HEK293 (cell line): ENCODE data around the gene MAD2L2.
A peak's percentile ranks its signal among the peaks of the same experiment; 100 is the strongest.

Experiments
- CTCF ChIA-PET: fragments of 350-600 bp; formaldehyde crosslinking; extraction: SDS; loops from one replicate; lab custom pipeline; 2021; ENCODE audit warnings: antibody characterized with exemption; lab: Yijun Ruan, JAX
- POLR2A ChIA-PET: fragments of 300-600 bp; formaldehyde crosslinking; extraction: SDS; loops from one replicate; lab custom pipeline; 2020; ENCODE audit warnings: antibody characterized with exemption, inconsistent platforms; lab: Yijun Ruan, JAX
- H3K27ac ChIP-seq: fragments of 200-500 bp; sonication (Bioruptor generic); 2 replicates; pipeline ENCODE4 v1.5.1; 2014; ENCODE audit warnings: low read depth, low read length, control low read depth, inconsistent platforms; ENCODE audit errors: extremely low read depth
- H3K36me3 ChIP-seq, 2 experiments: fragments of 200-500 bp in 1 of 2; sonication (Bioruptor generic) in 1 of 2; 1 replicate in 1 of 2; 2 replicates in 1 of 2; pipeline ENCODE4 v1.5.1; 2014 to 2017; ENCODE audit warnings: inconsistent platforms in 2 of 2, low read length in 2 of 2; ENCODE audit not compliant: control insufficient read depth in 2 of 2, insufficient read depth in 1 of 2
- H3K4me1 ChIP-seq: fragments of 200-500 bp; sonication (Bioruptor generic); 2 replicates; pipeline ENCODE4 v1.5.1; 2014; ENCODE audit warnings: mild to moderate bottlenecking, low read length, inconsistent platforms; ENCODE audit not compliant: control insufficient read depth, insufficient read depth
- H3K4me3 ChIP-seq: 2 replicates; pipeline ENCODE4 v1.5.1; 2011; ENCODE audit warnings: low read depth, mild to moderate bottlenecking, control low read depth, low read length, moderate library complexity
- H3K9me3 ChIP-seq: fragments of 200-500 bp; sonication (Bioruptor generic); 2 replicates; pipeline ENCODE4 v1.5.1; 2014; ENCODE audit warnings: low read depth, low read length, inconsistent platforms; ENCODE audit not compliant: control insufficient read depth, insufficient read depth
- BCL11A ChIP-seq: fragments of 450-650 bp; formaldehyde crosslinking; IDR thresholded peaks from 2 replicates; pipeline ENCODE4 v1.5.1; 2016; ENCODE audit warnings: low read depth, missing biosample characterization, missing genetic modification characterization
- EGR2 ChIP-seq: fragments of 450-650 bp; formaldehyde crosslinking; IDR thresholded peaks from 2 replicates; pipeline ENCODE4 v1.5.1; 2016; ENCODE audit warnings: low read depth, missing biosample characterization, missing genetic modification characterization
- GLIS2 ChIP-seq: fragments of 450-650 bp; formaldehyde crosslinking; IDR thresholded peaks from 2 replicates; pipeline ENCODE4 v1.5.1; 2016; ENCODE audit warnings: missing biosample characterization, missing genetic modification characterization
- KLF1 ChIP-seq: fragments of 450-650 bp; formaldehyde crosslinking; IDR thresholded peaks from 2 replicates; pipeline ENCODE4 v1.5.1; 2016; ENCODE audit warnings: missing biosample characterization, missing genetic modification characterization
- KLF10 ChIP-seq: fragments of 450-650 bp; IDR thresholded peaks from 2 replicates; pipeline ENCODE4 v1.5.1; 2018; ENCODE audit warnings: missing biosample characterization, mild to moderate bottlenecking, missing genetic modification characterization
- PBX3 ChIP-seq: sonication (generic); formaldehyde crosslinking; IDR thresholded peaks from 2 replicates; pipeline ENCODE4 v1.8.1; 2022; ENCODE audit warnings: mild to moderate bottlenecking, moderate library complexity, missing genetic modification reagents
- YY2 ChIP-seq: fragments of 450-650 bp; formaldehyde crosslinking; IDR thresholded peaks from 2 replicates; pipeline ENCODE4 v1.5.1; 2016; ENCODE audit warnings: missing biosample characterization, missing genetic modification characterization
- ZBTB26 ChIP-seq: fragments of 450-650 bp; formaldehyde crosslinking; optimal IDR thresholded peaks from 2 replicates; pipeline ENCODE3; 2016; ENCODE audit warnings: missing biosample characterization, mild to moderate bottlenecking, missing genetic modification characterization
- ZBTB7A ChIP-seq: fragments of 450-650 bp; formaldehyde crosslinking; IDR thresholded peaks from 2 replicates; pipeline ENCODE4 v1.5.1; 2016; ENCODE audit warnings: low read depth, missing biosample characterization, missing genetic modification characterization
- ZBTB8A ChIP-seq: fragments of 450-650 bp; formaldehyde crosslinking; IDR thresholded peaks from 2 replicates; pipeline ENCODE4 v1.5.1; 2016; ENCODE audit warnings: missing biosample characterization, missing genetic modification characterization
- ZFHX2 ChIP-seq: fragments of 450-650 bp; formaldehyde crosslinking; conservative IDR thresholded peaks from 2 replicates; pipeline ENCODE4 v1.5.1; 2016; ENCODE audit warnings: missing biosample characterization, missing genetic modification characterization
- ZNF335 ChIP-seq: fragments of 450-650 bp; formaldehyde crosslinking; conservative IDR thresholded peaks from 2 replicates; pipeline ENCODE4 v1.5.1; 2016; ENCODE audit warnings: missing biosample characterization, missing genetic modification characterization
- ZNF366 ChIP-seq: fragments of 450-650 bp; formaldehyde crosslinking; conservative IDR thresholded peaks from 2 replicates; pipeline ENCODE4 v1.5.1; 2016; ENCODE audit warnings: missing biosample characterization, missing genetic modification characterization
- ZNF561 ChIP-seq: fragments of 450-650 bp; IDR thresholded peaks from 2 replicates; pipeline ENCODE4 v1.5.1; 2018; ENCODE audit warnings: missing biosample characterization, missing genetic modification characterization, borderline replicate concordance

Gene MAD2L2

GRCh38 chr1:11691928-11692711 is 11.2 kb upstream of the MAD2L2 start:
- H3K9me3 ChIP-seq: no peaks in the 10 kb centered on the region

GRCh38 chr1:11691302-11691914 is 10.5 kb upstream of the MAD2L2 start, which contains the start of gene DRAXIN:
TSS of gene DRAXIN (plus strand) at chr1:11691710. CDS start at chr1:11706259, 14,549 bp downstream.
- TF ChIP-seq PBX3 (CRISPR knock-in tag) (peak; percentile 68; the same call in 1 of the 2 replicates), ZNF561 (tag by site-specific recombination) (peak; percentile 59; the same call in 1 of the 2 replicates), ZNF335 (0 out of 2 replicates have a peak, but pooled peaks have one; percentile 12), ZBTB26 (tag by site-specific recombination) (peak; percentile 52), ZBTB8A (tag by site-specific recombination) (peak; percentile 66), ZBTB7A (tag by site-specific recombination) (no peak)
- ChIA-PET CTCF (interaction anchor here (0.6 to 2.2 kb wide), 4 partner anchors 9 to 369 kb away, joined by 3 to 8 read pairs (median 3); no protein-coding TSS in a partner anchor), POLR2A (no interaction called here)
- H3K27ac ChIP-seq: peak within 1 kb of the TSS; percentile 44; the same call in 1 of the 2 replicates
- H3K4me1 ChIP-seq: peaks cover 9% of the 10 kb centered on the region; the same call in 1 of the 2 replicates
- H3K4me3 ChIP-seq: peak within 1 kb of the TSS; percentile 35
- H3K9me3 ChIP-seq: no peaks in the 10 kb centered on the region
- H3K36me3 ChIP-seq: no peaks in the 10 kb centered on the region

More at GRCh38 chr1:11691928-11692711, 11.2 kb upstream of the MAD2L2 start:
- Histone ChIP-seq H3K27ac (no peak overlapping the region), H3K4me1 (peaks cover 9% of the 10 kb centered on the region; the same call in 1 of the 2 replicates), H3K36me3 (no peaks in the 10 kb centered on the region), H3K4me3 (peak overlapping the region; percentile 16)
- ChIA-PET POLR2A (no interaction called here), CTCF (interaction anchor here (0.6 to 0.7 kb wide), 2 partner anchors 10 to 370 kb away, joined by 3 read pairs; no protein-coding TSS in a partner anchor)
- TF ChIP-seq ZNF366: no peak
- TF ChIP-seq KLF1: 0 out of 2 replicates have a peak, but pooled peaks have one; percentile 13
- TF ChIP-seq ZFHX2 (tag by site-specific recombination): peak; percentile 91
- TF ChIP-seq GLIS2 (tag by site-specific recombination): peak; percentile 11; the same call in 1 of the 2 replicates
- no peak for TF ChIP-seq KLF10 (tag by site-specific recombination)
- TF ChIP-seq EGR2 (tag by site-specific recombination): peak; percentile 89

GRCh38 chr1:11690397-11691301 is 9.7 kb upstream of the MAD2L2 start:
- Histone ChIP-seq H3K36me3 (no peaks in the 10 kb centered on the region), H3K27ac (peak overlapping the region; percentile 44; the same call in 1 of the 2 replicates), H3K4me1 (peaks cover 9% of the 10 kb centered on the region; the same call in 1 of the 2 replicates), H3K4me3 (peak overlapping the region; percentile 35), H3K9me3 (no peaks in the 10 kb centered on the region)
- ChIA-PET POLR2A (interaction anchor here (1.6 kb wide), 1 partner anchor 9 kb away, joined by 4 read pairs; no protein-coding TSS in a partner anchor), CTCF (interaction anchor here (0.7 to 2.2 kb wide), 5 partner anchors 17 to 449 kb away, joined by 3 to 12 read pairs (median 4); partner anchors contain the start of gene FBXO6)
- TF ChIP-seq YY2 (tag by site-specific recombination) (no peak), BCL11A (tag by site-specific recombination) (peak; percentile 26; the same call in 1 of the 2 replicates), ZNF335 (peak; percentile 31; the same call in 1 of the 2 replicates)
